Esophagus (tissue), 2 donors: ENCODE results near the gene TECR. TPM values are rescaled to one million over a fixed set of nuclear protein-coding genes. Genes with fewer than 3 reads are reported as not detected.
A peak's percentile ranks its signal among the peaks of the same experiment; 100 is the strongest.

Experiments used
- H3K27ac ChIP-seq, 2 donors: one replicate each; pipeline ENCODE4 v1.5.1; 2013; ENCODE audit warnings: low read depth in 2 of 2, mild to moderate bottlenecking in 2 of 2, inconsistent platforms in 1 of 2, low read length in 1 of 2, moderate library complexity in 1 of 2
- H3K27me3 ChIP-seq, 2 donors: one replicate each; pipeline ENCODE4 v1.6.1; 2013; ENCODE audit warnings: low read length in 2 of 2, control low read depth in 1 of 2, mild to moderate bottlenecking in 1 of 2; ENCODE audit not compliant: insufficient read depth in 2 of 2, control insufficient read depth in 1 of 2
- H3K36me3 ChIP-seq, 2 donors: one replicate each; pipeline ENCODE4 v1.6.1; 2013; ENCODE audit warnings: low read length in 1 of 2; ENCODE audit not compliant: control insufficient read depth in 2 of 2, insufficient read depth in 2 of 2
- H3K4me1 ChIP-seq, 2 donors: one replicate each; pipeline ENCODE4 v1.6.1; 2013; ENCODE audit warnings: low read length in 1 of 2; ENCODE audit not compliant: control insufficient read depth in 2 of 2, insufficient read depth in 2 of 2
- H3K4me3 ChIP-seq, 2 donors: one replicate each; pipeline ENCODE4 v1.5.1; 2013; ENCODE audit warnings: low read length in 2 of 2, mild to moderate bottlenecking in 2 of 2, low read depth in 1 of 2, moderate library complexity in 1 of 2
- H3K9me3 ChIP-seq, 2 donors: one replicate each; pipeline ENCODE4 v1.6.1; 2013; ENCODE audit warnings: mild to moderate bottlenecking in 2 of 2, low read depth in 1 of 2, low read length in 1 of 2, moderate library complexity in 1 of 2; ENCODE audit not compliant: control insufficient read depth in 2 of 2, insufficient read depth in 1 of 2
- WGBS, 2 donors: extraction: QIAGEN DNeasy Blood & Tissue Kit; methylation state at CpG; one replicate each; pipeline ENCODE4 v1.1.7; 2013; 5-methylcytosine and 5-hydroxymethylcytosine counted together
- polyA plus RNA-seq, 2 donors: library from polyadenylated mRNA; stranded (reverse); fragments of 200-250 nt; gene quantifications; one replicate each; pipeline ENCODE4 v1.2.3, GENCODE V29; 2013
- donor health status: healthy with polysubstance abuse.
- donor health status: Bipolar disorder and iron deficiency.

TECR gene
- polyA plus RNA-seq, 2 donors = 362 to 444 TPM

DNA sequence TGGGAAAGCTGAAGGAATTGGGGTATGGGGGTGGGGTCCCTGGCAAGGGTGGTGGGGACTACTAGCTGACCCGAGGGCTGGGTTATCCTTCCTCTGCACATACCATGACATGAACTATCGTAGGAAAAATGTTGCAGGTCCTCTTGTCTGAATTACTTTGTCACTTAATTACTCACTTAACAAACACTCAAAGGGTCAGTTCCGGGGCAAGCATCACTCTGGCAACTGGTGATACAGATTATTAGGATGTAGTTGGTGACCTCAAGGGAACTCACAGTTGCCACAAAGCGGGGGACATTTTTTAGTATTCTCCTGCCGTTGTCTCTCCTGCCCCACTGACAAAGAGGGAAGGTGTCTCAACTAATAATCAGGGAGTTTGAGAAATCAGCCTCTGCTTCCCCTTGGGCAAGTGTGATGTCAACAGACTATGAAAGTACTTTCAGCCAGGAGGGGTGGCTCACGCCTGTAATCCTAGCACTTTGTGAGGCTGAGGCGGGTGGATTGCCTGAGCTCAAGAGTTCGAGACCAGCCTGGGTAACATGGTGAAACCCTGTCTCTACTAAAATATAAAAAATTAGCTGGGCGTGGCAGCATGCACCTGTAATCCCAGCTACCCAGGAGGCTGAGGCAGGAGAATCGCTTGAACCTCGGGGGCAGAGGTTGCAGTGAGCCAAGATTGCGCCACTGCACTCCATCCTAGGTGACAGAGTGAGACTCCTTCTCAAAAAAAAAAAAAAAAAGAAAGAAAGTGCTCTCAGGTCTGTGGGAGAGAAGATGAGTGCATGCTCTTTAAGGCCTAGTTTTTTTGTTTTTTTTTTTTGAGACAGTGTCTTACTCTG lies 21.5 kb upstream of the TECR start:
- no peaks in the 10 kb centered on the region for H3K9me3 ChIP-seq
- no peaks in the 10 kb centered on the region for H3K36me3 ChIP-seq
- 47 to 55% methylated on average over 12 of the region's 12 CpGs for WGBS, 2 donors
- H3K4me1 ChIP-seq = peaks cover 0 to 5% of the 10 kb centered on the region in 2 donors
- H3K4me3 ChIP-seq = no peak overlapping the region
- no peaks in the 10 kb centered on the region for H3K27me3 ChIP-seq
- H3K27ac ChIP-seq = peak overlapping the region; percentile 91 to 98

DNA sequence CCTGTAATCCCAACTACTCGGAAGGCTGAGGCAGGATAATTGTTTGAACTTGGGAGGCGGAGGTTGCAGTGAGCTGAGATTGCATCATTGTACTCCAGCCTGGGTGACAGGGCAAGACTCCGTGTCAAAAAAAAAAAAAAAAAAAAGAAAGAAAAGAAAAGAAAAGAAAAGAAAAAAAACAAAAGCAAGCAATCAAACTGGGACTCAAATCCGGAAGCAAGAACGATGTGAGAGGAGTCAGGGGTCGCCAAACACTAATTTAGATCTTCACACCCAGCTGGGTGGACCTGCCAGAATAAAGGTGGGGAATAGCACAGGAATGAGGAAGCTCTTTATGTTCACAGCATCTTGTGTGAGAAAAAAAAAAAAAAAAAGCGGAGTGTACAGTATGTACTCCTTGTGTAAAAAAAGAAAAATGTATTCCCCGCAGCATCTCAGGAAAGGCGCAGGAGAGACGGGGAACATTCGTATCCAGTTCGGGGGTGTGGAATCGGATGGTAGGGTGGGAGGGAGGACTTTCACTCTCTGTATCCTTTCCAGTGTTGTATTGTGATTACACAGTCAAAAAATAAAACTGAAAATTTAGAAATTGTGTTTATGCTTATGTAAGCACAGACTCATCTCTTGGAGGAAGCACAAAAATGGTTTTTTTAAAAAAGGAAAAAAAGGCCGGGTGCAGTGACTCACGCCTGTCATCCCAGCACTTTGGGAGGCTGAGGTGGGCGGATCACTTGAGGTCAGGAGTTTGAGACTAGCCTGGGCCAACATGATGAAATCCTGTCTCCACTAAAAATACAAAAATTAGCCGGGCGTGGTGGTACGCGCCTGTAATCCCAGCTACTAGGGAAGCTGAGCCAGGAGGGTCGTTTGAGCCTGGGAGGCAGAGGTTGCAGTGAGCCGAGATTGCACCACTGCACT lies 18.8 kb upstream of the TECR start:
- no peak overlapping the region for H3K4me3 ChIP-seq
- H3K36me3 ChIP-seq = peaks cover 8 to 12% of the 10 kb centered on the region in 2 donors
- H3K4me1 ChIP-seq = peaks cover 0 to 6% of the 10 kb centered on the region in 2 donors
- no peaks in the 10 kb centered on the region for H3K9me3 ChIP-seq
- peak overlapping the region; percentile 90 to 95 for H3K27ac ChIP-seq
- no peaks in the 10 kb centered on the region for H3K27me3 ChIP-seq
- 28 to 41% methylated on average over 22 of the region's 22 CpGs for WGBS, 2 donors

DNA sequence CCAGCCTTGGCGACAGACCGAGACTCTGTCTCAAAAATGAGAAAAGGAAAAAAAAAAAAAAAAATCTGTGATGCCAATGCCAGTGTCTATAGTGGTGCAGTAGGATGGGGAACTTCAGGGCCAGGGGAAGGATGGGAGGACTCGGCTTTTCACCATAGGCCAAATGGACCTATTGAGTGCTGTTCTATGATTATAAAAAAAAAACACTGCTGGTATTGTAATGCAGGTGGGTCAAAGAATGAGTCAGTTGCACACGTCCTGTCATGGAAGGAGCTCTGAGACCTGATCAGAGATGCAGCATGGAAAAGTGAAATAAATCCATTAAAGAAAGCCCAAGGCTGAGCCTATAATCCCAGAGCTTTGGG lies 18.2 kb upstream of the TECR start:
- peaks cover 0 to 6% of the 10 kb centered on the region in 2 donors for H3K4me1 ChIP-seq
- H3K4me3 ChIP-seq = no peak overlapping the region
- peaks cover 9 to 18% of the 10 kb centered on the region in 2 donors for H3K36me3 ChIP-seq
- H3K27me3 ChIP-seq = no peaks in the 10 kb centered on the region
- no peaks in the 10 kb centered on the region for H3K9me3 ChIP-seq
- peak overlapping the region; percentile 90 to 95 for H3K27ac ChIP-seq
- WGBS, 2 donors = 53 to 70% methylated on average over 4 of the region's 4 CpGs

DNA sequence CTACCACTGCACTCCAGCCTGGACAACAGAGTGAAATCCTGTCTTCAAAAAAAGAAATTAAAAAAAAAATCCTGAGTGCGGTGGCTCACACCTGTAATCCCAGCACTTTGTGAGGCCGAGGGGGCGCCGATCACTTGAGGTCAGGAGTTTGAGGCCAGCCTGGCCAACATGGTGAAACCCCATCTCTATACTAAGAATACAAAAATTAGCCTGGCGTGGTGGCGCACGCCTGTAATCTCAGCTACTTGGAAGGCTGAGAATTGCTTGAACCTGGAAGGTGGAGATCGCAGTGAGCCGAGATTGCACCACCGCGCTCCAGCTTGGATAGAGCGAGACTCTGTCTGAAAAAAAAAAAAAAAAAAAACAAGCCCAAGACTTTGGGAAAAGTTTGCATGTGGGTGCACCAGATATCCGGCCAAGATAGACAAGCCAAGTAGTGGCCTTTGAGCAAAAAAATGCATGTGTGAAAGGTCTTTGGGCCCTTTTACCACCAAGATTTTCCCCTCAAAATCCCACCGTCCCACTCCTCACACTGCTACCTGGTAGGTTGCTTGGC lies 16.9 kb upstream of the TECR start:
- Histone ChIP-seq H3K36me3 (peaks cover 10 to 22% of the 10 kb centered on the region in 2 donors), H3K9me3 (no peaks in the 10 kb centered on the region), H3K27ac (peak overlapping the region; percentile 15 to 63), H3K27me3 (no peaks in the 10 kb centered on the region), H3K4me3 (no peak overlapping the region), H3K4me1 (peaks cover 0 to 3% of the 10 kb centered on the region in 2 donors)
- 92 to 93% methylated on average over 14 of the region's 14 CpGs for WGBS, 2 donors

DNA sequence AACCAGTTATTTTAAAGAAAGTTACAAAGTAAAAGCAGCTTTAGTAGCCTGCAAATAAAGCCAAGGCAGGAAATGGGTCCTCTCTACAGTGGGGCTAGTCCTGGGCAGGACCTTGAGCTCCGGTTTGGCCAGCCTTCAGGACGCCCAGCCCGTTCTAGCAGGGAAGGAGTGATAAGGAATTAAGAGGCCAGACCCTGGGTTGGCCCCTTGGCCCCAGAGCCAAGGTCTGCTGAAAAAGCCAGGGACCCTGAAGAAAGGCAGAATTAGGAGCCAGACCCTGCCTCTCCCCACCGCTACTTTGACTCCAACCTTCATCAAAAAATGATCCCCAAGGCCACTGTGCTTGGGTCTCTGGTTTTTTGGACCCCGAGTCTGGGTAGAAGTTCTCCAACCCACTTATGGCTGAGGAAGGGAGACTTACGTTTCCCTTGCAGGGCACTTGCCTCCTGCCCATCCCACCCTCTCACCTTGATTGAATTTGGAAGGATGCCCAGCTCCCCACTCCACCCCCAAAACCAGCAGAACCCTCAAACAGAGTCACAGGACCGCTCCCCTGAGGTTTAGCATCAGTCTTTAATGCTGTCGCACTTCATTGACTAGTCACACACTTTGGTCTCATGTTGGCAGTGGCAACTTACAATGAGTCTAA lies 15.1 kb upstream of the TECR start:
- 66 to 75% methylated on average over 8 of the region's 8 CpGs for WGBS, 2 donors
- Histone ChIP-seq H3K4me1 (peaks cover 0 to 4% of the 10 kb centered on the region in 2 donors), H3K27ac (peak overlapping the region; percentile 72 to 74), H3K27me3 (no peaks in the 10 kb centered on the region), H3K9me3 (no peaks in the 10 kb centered on the region), H3K4me3 (peak overlapping the region; percentile 20 to 94), H3K36me3 (peaks cover 10 to 22% of the 10 kb centered on the region in 2 donors)

DNA sequence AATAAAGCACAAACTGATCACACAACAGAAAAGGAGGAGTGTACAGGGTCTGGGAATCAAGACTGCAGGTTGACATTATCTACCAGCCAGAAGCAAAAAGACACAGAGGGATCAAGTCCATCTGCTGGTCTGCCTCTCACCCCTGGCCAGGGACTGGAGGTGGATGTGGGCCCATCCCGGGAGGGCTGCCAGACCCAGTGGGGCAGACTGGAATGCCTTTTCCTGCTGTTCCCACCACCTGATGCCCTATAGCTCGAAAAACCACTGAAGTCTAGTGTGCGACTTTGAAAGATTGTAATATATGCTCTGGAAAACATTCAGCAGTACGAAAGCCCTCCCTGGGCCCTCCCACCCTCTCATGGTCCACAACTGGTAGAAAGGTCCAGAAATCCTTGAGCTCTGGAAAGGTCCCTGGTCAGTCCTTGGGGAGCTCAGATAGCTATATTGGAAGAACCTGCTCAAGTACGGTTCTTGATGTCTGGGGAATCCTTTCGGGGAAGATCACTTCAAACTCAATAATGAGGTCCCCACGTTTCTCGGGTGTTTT lies 13.8 kb upstream of the TECR start:
- Histone ChIP-seq H3K4me3 (peak overlapping the region; percentile 94 to 95), H3K36me3 (peaks cover 10 to 22% of the 10 kb centered on the region in 2 donors), H3K27ac (peak overlapping the region; percentile 72 to 98), H3K9me3 (no peaks in the 10 kb centered on the region), H3K27me3 (no peaks in the 10 kb centered on the region), H3K4me1 (peaks cover 3 to 6% of the 10 kb centered on the region in 2 donors)
- 44 to 60% methylated on average over 8 of the region's 8 CpGs for WGBS, 2 donors

DNA sequence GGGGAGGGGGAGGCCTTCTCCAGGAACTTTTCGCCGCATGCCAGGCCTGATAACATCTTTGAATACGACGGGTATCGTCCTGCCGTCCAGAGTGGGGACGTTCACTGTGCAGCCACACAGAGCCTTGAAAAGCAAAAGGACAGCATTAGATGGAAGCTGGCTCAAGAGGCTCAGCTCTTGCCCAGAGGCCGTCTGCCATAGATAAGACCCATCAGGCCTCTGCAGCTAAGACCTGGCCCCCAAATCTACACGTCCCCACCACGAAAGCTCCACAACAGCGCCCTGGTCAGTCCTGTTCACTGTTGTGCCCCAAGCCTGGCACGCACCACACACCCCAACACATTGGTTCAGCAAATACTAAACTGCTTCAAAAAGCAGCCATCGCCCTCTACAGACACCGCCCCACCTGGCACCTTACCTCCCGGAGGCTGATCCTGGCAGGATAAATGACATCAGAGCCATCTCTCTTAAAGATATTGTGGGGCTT lies 13.3 kb upstream of the TECR start:
- H3K27me3 ChIP-seq = no peaks in the 10 kb centered on the region
- WGBS, 2 donors = 41 to 51% methylated on average over 15 of the region's 15 CpGs
- H3K4me3 ChIP-seq = peak overlapping the region; percentile 94 to 95
- H3K36me3 ChIP-seq = peaks cover 10 to 22% of the 10 kb centered on the region in 2 donors
- H3K27ac ChIP-seq = peak overlapping the region; percentile 72 to 98
- H3K4me1 ChIP-seq = peaks cover 3 to 6% of the 10 kb centered on the region in 2 donors
- no peaks in the 10 kb centered on the region for H3K9me3 ChIP-seq

DNA sequence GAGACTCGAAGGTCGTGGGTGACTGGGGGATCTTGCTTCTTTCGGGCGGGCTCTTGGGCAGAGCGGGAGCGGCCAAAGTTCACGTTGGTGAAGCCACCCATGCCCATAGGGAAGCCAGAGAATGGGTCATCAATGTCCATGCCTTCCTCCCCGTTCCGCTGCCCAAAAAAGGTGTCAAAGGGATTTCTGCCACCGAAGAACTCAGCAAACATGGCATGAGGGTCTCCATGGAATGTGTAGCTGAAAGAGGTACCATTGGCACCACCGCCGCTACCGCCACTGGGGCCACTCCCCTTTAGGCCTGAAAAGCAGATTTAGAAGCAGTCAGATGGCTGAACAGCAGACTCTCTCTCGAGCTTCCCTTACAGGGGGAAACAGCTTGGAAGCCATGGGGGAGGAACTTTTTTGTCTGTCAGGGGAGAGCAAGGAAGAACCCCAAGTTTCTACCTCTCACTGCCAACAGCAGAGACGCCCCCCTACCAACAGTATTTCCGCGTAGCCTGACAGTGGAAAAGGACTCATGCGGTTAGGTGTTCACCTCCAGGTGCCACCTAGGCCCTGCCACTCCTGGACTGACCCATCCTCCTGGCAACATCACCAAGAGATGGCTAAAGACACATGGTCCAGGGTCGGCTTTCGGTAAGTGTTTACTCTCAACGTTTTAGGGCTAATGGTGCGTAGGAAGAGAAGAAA lies 12.5 kb upstream of the TECR start:
- H3K27me3 ChIP-seq = no peaks in the 10 kb centered on the region
- peak overlapping the region; percentile 98 to 99 for H3K27ac ChIP-seq
- WGBS, 2 donors = 14 to 15% methylated on average over 22 of the region's 22 CpGs
- H3K4me3 ChIP-seq = peak overlapping the region; percentile 94 to 95
- H3K9me3 ChIP-seq = no peaks in the 10 kb centered on the region
- peaks cover 10 to 22% of the 10 kb centered on the region in 2 donors for H3K36me3 ChIP-seq
- H3K4me1 ChIP-seq = peaks cover 3 to 6% of the 10 kb centered on the region in 2 donors
